ENCODE data around the gene TBL1Y.

TBL1Y gene

GRCh38 chrY:7092836-7093235, 182.3 kb downstream of the TBL1Y start:
- DNase-seq, result no peak

DNA sequence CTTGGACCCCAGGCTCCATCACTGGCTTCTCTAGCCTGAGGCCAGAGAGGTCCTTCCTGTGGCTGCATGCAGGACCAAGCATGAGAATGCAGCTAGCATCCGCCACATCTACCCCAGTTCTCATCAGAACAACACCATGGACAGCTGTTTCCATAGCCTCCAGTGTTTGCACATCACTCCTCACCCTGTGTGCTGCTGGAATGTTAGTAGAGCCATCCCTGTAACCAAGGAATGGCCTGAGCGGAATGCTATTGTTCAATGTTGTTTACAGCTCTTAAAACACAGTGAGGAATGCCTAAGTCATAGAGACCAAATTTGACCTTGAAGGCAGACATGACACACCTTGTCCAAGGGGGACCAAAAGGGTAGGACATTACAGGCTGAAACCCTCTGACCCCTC, 183.9 kb downstream of the TBL1Y start:
- DNase-seq, result no peak

DNA sequence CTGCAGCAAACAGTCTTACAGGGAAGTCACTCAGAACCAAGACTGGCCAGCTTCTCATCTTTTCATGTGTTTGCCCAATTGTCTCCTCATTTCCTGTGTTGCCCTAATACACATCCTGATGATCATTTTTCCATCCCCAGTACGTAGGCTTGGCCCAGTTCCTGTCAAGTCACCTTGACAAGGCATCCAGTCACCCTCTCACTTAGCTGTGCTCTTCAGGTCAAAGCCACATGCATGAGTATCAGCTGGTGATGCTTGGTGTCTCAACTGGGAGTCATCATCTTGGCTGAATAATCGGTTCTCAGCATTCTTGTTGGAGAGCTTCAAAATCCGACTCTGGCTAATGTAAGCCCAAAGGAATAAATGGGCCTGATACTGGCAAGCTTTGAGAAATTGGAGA, 186.5 kb downstream of the TBL1Y start:
- no peak for DNase-seq

DNA sequence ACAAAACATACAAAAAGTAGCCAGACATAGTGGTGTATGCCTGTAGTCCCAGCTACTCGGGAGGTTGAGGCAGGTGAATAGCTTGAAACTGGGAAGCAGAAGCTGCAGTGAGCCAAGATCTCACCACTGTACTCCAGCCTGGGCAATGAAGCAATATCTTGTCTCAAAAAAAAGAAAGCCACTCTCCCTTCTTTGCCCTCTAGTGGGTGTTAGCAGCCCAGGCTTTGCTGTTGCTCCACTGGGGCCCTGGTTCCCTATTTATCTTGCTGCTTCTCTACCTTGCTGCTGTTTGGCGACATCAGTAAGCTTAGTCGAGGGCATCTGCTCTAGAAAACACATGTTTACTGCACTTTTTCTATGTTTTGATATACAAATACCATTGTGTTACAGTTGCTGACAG, 189.2 kb downstream of the TBL1Y start:
- DNase-seq, result no peak

GRCh38 chrY:7102680-7103079, 192.2 kb downstream of the TBL1Y start:
- DNase-seq, result no peak

GRCh38 chrY:7107179-7107578, 196.7 kb downstream of the TBL1Y start:
- DNase-seq, result no peak

DNA sequence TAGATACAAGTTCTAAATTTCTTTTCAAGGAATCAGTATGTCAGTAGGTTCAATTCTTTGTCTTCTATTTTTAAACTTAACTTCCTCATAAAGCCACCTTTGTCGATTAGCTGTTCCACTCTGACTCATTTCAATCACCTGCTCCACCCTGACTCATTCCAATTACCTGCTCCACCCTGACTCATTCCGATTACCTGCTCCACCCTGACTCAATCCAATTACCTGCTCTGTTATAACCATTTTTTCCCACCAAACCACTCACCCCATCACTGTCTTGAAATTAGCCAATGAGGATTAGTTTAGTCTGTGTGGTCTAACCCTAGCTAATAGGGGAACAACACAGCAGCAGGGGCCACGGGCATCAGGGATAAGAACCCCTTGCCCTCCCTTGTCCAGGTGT, 199.6 kb downstream of the TBL1Y start:
- no peak for DNase-seq

- DNase-seq, result no peak
Observed at GRCh38 chrY:7115871-7116270, 205.4 kb downstream of the TBL1Y start.

DNA sequence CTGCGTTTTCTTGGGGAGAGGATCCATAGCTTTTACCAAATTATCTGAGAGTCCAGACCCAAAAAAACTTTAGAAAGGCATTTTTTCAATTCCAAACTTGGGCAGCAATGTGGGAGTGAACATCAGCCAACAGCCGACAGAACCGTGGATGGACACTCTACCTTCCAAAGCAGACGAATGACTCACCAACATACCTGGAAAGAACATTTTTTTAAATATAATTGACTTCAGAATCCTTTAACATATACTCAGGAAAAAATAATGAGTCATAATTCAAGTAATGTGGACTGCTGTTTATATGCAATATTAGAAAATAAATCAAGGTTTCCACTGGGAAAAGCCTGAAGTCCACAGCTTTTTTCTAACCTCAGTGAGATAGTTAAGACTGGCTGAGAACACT, 211.7 kb downstream of the TBL1Y start:
- DNase-seq, result no peak

DNA sequence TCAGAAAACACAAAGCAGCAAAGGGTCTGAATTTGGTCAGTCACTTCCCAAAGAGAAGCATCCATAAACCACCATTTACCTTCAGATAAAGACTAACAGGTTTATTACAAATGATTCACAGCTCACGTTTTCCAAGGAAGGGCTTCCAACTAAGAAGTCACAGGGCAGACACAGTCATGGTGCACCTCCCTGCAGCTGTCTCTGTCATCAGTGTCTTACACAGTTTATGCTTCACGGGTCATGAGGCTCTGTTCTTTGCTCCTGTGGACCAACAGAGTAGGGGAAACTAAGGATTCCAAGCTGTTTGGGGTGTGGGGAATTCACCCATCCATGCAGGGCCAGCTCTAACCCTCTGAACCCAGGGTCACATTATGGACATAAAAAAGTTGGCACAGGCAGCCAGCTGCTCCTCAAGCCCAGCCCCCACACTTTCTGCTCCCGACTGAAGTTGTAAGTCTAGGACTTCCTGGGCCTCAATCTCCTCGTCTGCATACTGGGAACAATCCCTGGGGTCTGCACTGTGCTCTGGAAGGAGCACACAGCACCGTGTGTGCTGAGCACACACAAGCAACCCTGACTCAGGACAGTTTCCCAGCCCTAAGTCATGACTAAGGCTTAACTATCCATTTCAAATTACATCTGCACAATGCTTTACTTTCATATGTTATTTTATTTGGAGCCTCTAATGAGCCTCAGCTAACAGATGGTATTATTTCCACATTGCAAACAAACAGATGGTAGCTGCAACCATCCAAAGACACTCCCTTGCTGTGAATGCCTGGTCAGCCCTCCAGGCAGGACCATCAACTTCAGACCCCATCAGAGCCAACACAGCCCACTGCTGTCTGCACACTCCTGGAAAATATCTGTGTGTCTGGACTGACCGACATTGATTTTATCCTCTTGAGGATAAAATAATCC, 214.9 kb downstream of the TBL1Y start:
- DNase-seq, result no peak

DNA sequence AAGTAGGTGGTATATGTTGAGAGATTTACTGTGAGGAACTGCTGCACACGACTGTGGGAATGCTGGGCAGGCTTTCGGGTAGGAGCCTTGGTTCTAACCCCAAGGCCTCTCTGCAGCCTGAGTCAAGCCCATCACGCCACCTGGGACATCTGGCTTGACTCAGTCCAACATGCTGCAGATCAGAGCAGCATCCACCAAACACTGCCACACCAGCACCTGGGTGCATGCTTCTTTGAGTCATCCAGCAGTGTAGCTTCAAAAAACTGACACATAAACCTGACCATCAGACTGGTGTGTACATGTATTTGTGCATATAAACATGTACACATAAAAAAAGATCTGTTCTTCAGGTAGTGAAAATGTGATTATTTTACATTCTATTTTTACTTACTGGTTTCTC, 217.7 kb downstream of the TBL1Y start:
- no peak for DNase-seq

Data from T-helper 9 cell (primary cell).